HK-2 (cell line): ENCODE measurements around the gene ELK3.

Experiments used
- DNase-seq: peaks from one replicate; pipeline ENCODE4 v3.0.0-alpha.2; 2018; ENCODE audit not compliant: unreplicated experiment

Gene ELK3

GRCh38 chr12:96189781-96190180 is 4.4 kb upstream of the ELK3 start:
- no peak for DNase-seq

GRCh38 chr12:96190413-96191108 is 3.6 kb upstream of the ELK3 start:
- DNase-seq = peak; percentile 21

DNA sequence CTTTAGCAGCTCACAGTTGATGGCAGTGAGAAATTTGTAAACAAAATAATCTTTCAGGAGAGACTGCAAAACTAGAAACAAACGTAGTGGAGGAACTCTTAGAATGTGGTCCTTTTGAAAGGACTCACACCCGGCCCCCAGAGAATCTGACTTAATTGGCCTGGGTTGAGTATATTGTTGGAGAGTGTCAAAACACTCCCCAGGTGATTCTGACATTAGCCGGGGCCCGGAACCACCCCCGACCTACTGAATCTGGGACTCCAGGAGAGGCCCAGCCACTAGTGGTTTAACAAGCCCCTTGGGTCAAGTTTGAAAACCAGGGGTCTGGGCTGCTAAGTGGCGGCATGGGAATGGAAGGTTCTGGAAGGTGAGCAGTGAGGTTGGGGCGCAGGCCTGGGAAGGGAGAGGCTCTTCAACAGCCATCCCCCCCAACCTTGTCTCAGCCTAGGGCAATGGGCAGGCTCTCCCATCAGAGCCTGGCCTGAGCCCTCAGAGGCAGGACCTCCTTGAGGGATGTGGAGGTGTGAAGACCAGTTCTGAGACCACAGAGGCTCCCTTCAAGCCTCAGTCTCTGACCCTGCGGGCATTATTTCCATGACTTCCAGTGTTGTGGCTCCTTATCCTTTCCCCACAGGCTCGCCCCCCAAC is 1.1 kb upstream of the ELK3 start:
- no peak for DNase-seq

- no peak for DNase-seq
Measured at GRCh38 chr12:96194576-96194889, 358 bp downstream of the ELK3 start.

DNA sequence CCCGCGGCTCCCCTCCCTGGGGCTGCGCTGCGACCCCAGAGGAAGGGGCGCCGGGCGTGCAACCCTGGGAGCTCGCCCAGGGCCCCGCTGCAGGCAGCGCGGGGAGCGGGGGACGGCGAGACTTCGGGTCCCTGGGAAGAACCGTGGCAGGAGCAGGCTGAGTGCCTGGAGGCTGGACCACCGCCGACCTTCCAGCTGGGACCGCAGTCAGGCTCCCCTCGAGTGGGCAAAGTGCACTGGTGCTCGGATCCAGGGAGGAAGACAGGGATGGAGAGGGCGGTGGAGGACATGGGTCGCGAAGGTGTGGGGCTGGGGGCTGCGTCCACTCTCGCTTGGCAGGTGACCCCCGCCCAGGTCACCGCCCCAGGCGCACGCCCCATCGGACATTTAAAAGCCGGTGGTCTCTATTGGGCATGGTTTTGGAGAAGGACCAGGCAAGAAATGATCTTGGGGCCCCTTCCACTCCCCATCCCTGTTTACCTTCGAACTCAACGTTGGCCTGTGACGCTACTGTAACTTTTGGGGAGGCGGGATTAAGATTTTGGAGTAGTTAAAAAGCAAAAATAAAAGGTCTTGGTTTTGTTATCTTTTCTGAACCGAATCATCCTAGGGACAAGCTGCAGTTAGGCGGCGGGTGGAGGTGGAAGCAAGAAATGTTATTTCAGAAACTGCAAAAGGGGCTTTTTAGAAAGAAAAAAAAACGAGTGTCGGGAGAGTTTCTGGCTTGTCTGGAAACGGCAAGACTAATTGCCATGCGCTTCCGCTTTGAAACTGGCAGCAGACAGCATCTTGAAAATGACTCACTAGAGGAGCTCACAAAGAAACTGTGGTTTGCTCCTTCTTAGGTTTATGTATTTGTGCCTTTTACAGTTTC is 1.0 kb downstream of the ELK3 start:
- peak; percentile 24 for DNase-seq

- peak; percentile 51 for DNase-seq
Measured at GRCh38 chr12:96195845-96196451, 1.8 kb downstream of the ELK3 start.

DNA sequence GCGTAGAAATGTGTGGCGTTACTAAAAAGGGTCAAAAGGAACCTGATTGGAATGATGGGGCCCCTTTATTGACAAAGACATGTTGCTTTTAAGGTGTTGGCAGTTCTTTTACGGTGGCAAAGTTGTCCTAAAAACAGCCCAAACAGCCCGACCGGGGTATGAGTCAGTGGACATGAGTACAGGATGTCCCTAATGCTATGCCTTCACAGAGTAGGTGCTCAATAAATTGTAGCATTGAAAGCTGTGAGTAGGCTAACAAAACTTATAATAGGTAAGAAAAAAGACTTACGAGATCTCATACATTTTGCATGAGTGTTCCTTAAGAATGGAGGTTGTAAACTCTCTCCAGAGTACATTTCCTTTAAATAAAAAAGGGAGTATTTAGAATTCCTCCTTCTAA is 2.6 kb downstream of the ELK3 start:
- DNase-seq = no peak

- DNase-seq = peak; percentile 28
Measured at GRCh38 chr12:96197503-96198272, 3.5 kb downstream of the ELK3 start.

- no peak for DNase-seq
Measured at GRCh38 chr12:96198965-96199364, 4.8 kb downstream of the ELK3 start.

DNA sequence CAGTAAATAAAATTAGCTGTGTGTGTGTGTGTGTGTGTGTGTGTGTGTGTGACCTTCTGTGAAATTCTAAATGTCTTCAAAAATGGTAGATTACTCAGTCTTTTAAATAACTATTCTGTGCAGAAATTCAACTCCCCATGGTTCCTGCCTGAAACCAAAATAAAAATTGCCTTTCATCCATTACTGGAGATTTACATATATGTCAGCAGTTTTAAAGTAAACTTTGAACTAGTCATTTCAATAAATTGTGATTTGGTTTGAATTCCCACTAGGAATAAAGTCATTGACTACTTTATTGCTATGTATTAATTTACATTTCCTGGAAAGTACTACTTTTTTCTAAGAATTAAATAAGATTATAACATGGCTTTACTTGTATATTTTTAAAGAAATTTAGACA is 5.3 kb downstream of the ELK3 start:
- no peak for DNase-seq

DNA sequence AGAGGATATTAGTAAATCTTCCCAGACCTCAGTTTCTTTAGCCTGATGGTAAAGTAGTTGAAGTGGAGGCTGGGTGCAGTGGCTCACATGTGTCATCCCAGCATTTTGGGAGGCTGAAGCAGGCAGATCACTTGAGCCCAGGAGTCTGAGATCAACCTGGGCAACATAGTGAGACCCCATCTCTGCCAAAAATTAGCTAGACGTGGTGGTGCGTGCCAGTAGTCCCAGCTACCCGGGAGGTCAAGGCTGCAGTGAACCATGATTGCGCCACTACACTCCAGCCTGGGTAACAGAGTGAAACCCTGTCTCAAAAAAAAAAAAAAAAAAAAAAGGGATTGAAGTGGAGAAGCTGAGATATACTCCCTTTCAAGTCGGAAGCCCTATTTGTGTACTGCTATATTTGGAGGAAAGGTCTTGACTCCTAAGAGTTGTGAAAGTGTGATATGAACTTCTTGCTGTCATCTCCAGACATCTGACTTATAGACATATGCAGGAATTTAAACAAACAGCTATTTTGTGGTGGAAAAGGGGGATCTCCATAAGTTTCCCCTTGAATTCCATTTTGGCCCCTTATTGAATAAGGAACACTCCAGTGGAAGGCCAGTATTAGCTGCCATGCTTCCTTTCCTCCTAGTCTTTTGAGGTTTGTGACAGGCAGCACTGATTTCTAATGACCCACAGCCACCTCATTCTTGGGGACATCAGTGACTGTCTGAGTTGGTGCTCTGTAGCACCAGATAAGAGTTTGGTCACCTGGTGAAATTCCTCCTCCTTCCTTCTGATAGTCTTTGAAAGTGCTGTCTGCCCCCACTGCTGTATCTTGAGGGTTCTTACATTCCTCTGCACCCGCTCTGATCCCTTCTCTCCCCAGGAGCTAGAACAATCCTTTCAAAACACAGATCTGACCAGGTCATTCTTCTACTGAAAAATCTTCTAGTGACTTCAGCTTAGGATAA is 7.4 kb downstream of the ELK3 start:
- no peak for DNase-seq

DNA sequence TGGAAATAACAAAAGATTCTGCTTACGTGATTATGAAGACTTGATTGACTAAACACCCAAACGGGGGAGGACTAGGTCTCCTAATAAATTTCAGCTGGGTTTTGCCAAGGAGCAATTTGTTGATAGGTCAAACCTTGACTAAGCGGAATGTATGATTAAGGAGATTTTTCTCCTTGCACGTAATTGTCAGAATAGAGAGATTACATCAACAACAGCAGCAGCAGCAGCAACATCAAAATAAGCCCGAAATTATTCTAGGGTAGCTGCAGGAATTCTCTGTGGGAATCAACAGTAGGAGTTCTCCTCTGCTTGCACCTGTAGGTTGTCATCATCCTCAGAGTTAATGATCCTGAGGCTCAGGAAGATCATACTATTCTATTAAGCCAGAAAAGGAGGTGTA is 10.2 kb downstream of the ELK3 start:
- no peak for DNase-seq

GRCh38 chr12:96205908-96206307 is 11.7 kb downstream of the ELK3 start:
- DNase-seq = no peak

- no peak for DNase-seq
Measured at GRCh38 chr12:96206936-96207662, 12.9 kb downstream of the ELK3 start.

DNA sequence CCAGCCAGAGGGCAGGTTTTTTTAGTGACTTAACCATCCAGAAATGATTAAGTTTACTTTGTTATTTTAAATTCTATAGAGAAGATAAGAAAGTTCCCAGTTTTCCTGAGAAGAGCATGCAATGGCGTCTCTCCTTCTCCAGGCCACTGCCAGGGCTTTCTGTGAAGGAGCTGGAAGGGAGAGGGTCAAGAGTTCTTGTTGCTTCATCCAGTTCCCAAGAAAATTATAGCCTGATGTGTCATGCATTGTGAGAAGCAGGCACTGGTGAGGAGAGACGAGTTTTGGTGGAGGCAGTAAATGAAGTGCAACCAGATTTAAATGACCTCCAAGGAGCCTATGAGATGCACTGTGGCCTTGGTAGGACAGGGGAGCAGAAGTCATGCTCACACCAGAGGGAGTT is 14.2 kb downstream of the ELK3 start:
- no peak for DNase-seq

DNA sequence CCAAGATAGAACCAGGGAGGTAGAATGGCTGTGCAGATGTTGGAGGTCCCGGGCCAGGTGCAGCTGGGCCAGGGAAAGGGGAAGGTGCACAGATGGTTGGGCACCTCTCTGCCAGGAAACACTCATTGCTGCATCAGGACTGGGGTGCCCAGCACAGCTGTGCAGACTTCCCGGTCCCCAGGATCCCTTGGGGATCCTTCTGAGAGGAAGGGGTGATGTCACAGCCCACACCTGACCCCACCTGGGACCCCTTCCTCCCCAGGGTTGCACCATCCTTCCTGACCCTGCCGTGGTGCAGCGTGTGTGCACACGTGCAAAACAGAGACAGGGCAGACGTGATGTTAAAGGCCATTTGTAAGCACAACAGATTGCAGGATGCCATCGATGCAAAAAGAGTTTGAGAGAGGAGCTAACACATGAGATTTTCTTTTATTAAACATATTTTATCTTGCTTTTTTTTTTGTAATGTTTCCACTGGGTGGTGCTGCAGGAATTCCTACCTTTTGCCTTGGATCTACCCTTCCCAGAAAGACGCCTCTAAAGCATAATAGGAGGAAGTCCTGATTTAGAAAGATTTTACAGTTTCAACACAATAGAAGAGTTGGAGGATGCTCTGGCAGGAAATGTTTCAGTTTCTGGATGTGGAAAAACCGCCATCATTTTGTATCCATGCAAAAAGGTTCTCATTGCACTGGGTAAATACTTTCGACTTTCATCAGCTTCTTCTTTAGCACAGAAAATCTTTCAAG is 14.8 kb downstream of the ELK3 start:
- no peak for DNase-seq

DNA sequence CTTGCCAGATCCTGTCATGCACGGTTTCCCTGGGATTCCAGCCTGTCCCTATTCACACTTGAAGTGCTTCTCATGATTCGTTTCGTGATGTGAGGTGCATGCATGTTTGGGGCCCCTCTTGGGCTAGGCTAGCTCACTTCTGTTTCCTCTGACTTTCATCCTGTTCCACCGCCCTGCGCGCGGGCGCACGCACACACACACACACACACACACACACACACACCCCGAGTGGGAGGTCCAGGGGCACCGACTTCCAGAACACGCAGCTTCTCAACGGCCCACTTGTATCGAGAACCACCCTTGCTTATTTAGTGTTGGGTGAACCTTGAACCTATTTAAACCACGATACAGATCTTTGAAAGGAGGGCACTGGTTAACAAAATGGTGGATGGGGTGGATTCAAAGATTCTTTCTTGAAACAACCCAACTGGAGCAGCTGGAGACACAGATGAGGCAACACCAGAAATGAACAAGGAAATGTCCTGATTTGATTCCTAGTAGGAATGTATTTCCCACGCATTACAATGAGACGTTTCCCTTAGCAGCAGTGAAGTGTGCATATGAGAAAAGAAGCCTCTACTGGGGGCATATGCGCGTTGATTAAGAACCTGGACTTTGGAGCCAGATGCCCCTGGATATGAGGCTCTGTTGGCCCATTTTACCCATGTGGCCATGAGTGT is 16.3 kb downstream of the ELK3 start:
- DNase-seq = no peak

GRCh38 chr12:96211988-96212387 is 17.8 kb downstream of the ELK3 start:
- no peak for DNase-seq
